Islet precursor cell (in vitro differentiated cells): ENCODE results near the gene RTF1.
"Not testable (repeated sequence)": the region's sequence is repeated elsewhere in the genome, so short reads cannot be mapped to it uniquely, and the experiment has no call there.

Experiments
- DNase-seq: peaks from one replicate; pipeline ENCODE4 v3.0.0-alpha.2; 2018

Gene RTF1

GRCh38 chr15:41416742-41417417 is at the start of gene RTF1:
Gene RTF1, plus strand, starts transcription at chr15:41417095. Its CDS starts 21 bp downstream, at chr15:41417116.
- DNase-seq, result peak; percentile 97

- no peak for DNase-seq
These were observed 49.5 kb upstream of the RTF1 start for GRCh38 chr15:41367418-41367817.

GRCh38 chr15:41377978-41378377 is 38.9 kb upstream of the RTF1 start:
- no peak for DNase-seq

- DNase-seq, result not testable (repeated sequence)
These were observed 32.7 kb upstream of the RTF1 start for GRCh38 chr15:41383974-41384749.

- DNase-seq, result no peak
These were observed 29.2 kb upstream of the RTF1 start for GRCh38 chr15:41387646-41388045.

- no peak for DNase-seq
These were observed 24.2 kb upstream of the RTF1 start for GRCh38 chr15:41392659-41393058.

- no peak for DNase-seq
These were observed 22.0 kb upstream of the RTF1 start for GRCh38 chr15:41394924-41395323.

GRCh38 chr15:41396111-41396510 is 20.8 kb upstream of the RTF1 start:
- no peak for DNase-seq

- no peak for DNase-seq
These were observed 15.0 kb upstream of the RTF1 start for GRCh38 chr15:41401904-41402267.

- no peak for DNase-seq
These were observed 9.6 kb upstream of the RTF1 start for GRCh38 chr15:41407341-41407740.

GRCh38 chr15:41408234-41408641 is 8.7 kb upstream of the RTF1 start:
- DNase-seq, result peak; percentile 69

GRCh38 chr15:41411031-41411430 is 5.9 kb upstream of the RTF1 start:
- no peak for DNase-seq

GRCh38 chr15:41411441-41411840 is 5.5 kb upstream of the RTF1 start:
- DNase-seq, result no peak

GRCh38 chr15:41416128-41416741 is 660 bp upstream of the RTF1 start:
- DNase-seq, result no peak

GRCh38 chr15:41417418-41418195 is 712 bp downstream of the RTF1 start:
- DNase-seq, result no peak

- no peak for DNase-seq
These were observed 7.2 kb downstream of the RTF1 start for GRCh38 chr15:41423979-41424659.

- DNase-seq, result no peak
These were observed 7.9 kb downstream of the RTF1 start for GRCh38 chr15:41424809-41425208.

GRCh38 chr15:41425907-41426306 is 9.0 kb downstream of the RTF1 start:
- not testable (repeated sequence) for DNase-seq

GRCh38 chr15:41429003-41429890 is 12.4 kb downstream of the RTF1 start:
- no peak for DNase-seq

- DNase-seq, result no peak
These were observed 18.3 kb downstream of the RTF1 start for GRCh38 chr15:41435037-41435786.

GRCh38 chr15:41437448-41437847 is 20.6 kb downstream of the RTF1 start:
- no peak for DNase-seq
